CD14-positive monocyte (primary cell): ENCODE measurements around the gene ZNF133. TPM values are rescaled to one million over a fixed set of nuclear protein-coding genes. Genes with fewer than 3 reads are reported as not detected.

Experiments used
- DNase-seq, 3 donors: peaks; one replicate each; pipeline ENCODE4 v3.0.0-alpha.2; 2011 to 2022
- H2AFZ ChIP-seq: 2 replicates; pipeline ENCODE4 v1.6.0; 2012; ENCODE audit warnings: mild to moderate bottlenecking, low read depth, low read length, inconsistent platforms; ENCODE audit not compliant: insufficient read depth, poor library complexity, severe bottlenecking
- H3K27ac ChIP-seq, 2 donors: 1 replicate in 1 of 2; 2 replicates in 1 of 2; pipeline ENCODE4 v1.5.1; 2012 to 2013; ENCODE audit warnings: low read length in 2 of 2, control low read depth in 1 of 2, inconsistent platforms in 1 of 2, low read depth in 1 of 2, mild to moderate bottlenecking in 1 of 2
- H3K27me3 ChIP-seq, 2 donors: one replicate each; pipeline versions ENCODE4 v1.6.0 to v1.6.1; 2011 to 2013; ENCODE audit warnings: low read length in 2 of 2; ENCODE audit not compliant: control insufficient read depth in 2 of 2, insufficient read depth in 2 of 2
- H3K36me3 ChIP-seq, 2 donors: replicated peaks in 1 of 2; 1 replicate in 1 of 2; 2 replicates in 1 of 2; pipeline versions ENCODE4 v1.5.1 to v1.6.1; 2012 to 2013; ENCODE audit warnings: low read length in 2 of 2, control low read depth in 1 of 2, inconsistent platforms in 1 of 2, mild to moderate bottlenecking in 1 of 2; ENCODE audit not compliant: insufficient read depth in 2 of 2, control insufficient read depth in 1 of 2
- H3K4me1 ChIP-seq, 2 donors: 1 replicate in 1 of 2; 2 replicates in 1 of 2; pipeline versions ENCODE4 v1.5.1 to v1.6.1; 2012 to 2013; ENCODE audit warnings: low read length in 2 of 2, control low read depth in 1 of 2, inconsistent platforms in 1 of 2, mild to moderate bottlenecking in 1 of 2, moderate library complexity in 1 of 2; ENCODE audit not compliant: insufficient read depth in 2 of 2, control insufficient read depth in 1 of 2
- H3K4me2 ChIP-seq: replicated peaks from 2 replicates; pipeline ENCODE3; 2012; ENCODE audit warnings: low read length, moderate library complexity, mild to moderate bottlenecking; ENCODE audit not compliant: poor library complexity, severe bottlenecking; ENCODE audit errors: extremely low read depth
- H3K4me3 ChIP-seq, 3 experiments: fragments of 200-600 bp in 1 of 3; sonication (generic) in 1 of 3; replicated peaks in 1 of 3; 1 replicate in 2 of 3; 2 replicates in 1 of 3; pipeline ENCODE4 v1.5.1; 2011 to 2013; ENCODE audit warnings: low read length in 3 of 3, mild to moderate bottlenecking in 3 of 3, control low read depth in 2 of 3, low read depth in 2 of 3, inconsistent platforms in 1 of 3, moderate library complexity in 1 of 3
- H3K79me2 ChIP-seq: 2 replicates; pipeline ENCODE4 v1.6.0; 2012; ENCODE audit warnings: mild to moderate bottlenecking, control low read depth, inconsistent platforms, low read length, moderate library complexity; ENCODE audit not compliant: insufficient read depth
- H3K9ac ChIP-seq: 2 replicates; pipeline ENCODE4 v1.6.0; 2017; ENCODE audit warnings: low read length, mild to moderate bottlenecking; ENCODE audit not compliant: insufficient read depth, poor library complexity, severe bottlenecking
- H3K9me3 ChIP-seq, 2 donors: replicated peaks in 1 of 2; 1 replicate in 1 of 2; 2 replicates in 1 of 2; pipeline versions ENCODE4 v1.5.1 to v1.6.1; 2012 to 2013; ENCODE audit warnings: low read length in 2 of 2, control low read depth in 1 of 2; ENCODE audit not compliant: control insufficient read depth in 1 of 2, insufficient read depth in 1 of 2
- H4K20me1 ChIP-seq: 2 replicates; pipeline ENCODE4 v1.6.0; 2012; ENCODE audit warnings: mild to moderate bottlenecking, low read length, control low read depth, moderate library complexity; ENCODE audit not compliant: insufficient read depth
- H3K27ac Mint-ChIP-seq, 7 donors: one replicate each; pipeline ENCODE4 v1.8.0; 2020; ENCODE audit warnings: mild to moderate bottlenecking in 7 of 7, mixed read lengths in 7 of 7, moderate library complexity in 6 of 7, inconsistent platforms in 2 of 7
- H3K27me3 Mint-ChIP-seq, 3 donors: one replicate each; pipeline ENCODE4 v1.8.0; 2021 to 2022; ENCODE audit warnings: low read depth in 3 of 3, mild to moderate bottlenecking in 3 of 3, mixed read lengths in 3 of 3, moderate library complexity in 3 of 3, inconsistent platforms in 1 of 3
- H3K36me3 Mint-ChIP-seq, 2 donors: one replicate each; pipeline ENCODE4 v1.8.0; 2020; ENCODE audit warnings: mixed read lengths in 2 of 2, inconsistent platforms in 1 of 2, mild to moderate bottlenecking in 1 of 2
- H3K4me1 Mint-ChIP-seq: one replicate; pipeline ENCODE4 v1.8.0; 2020; ENCODE audit warnings: mild to moderate bottlenecking, mixed read lengths
- H3K4me3 Mint-ChIP-seq, 2 donors: one replicate each; pipeline ENCODE4 v1.8.0; 2020; ENCODE audit warnings: mild to moderate bottlenecking in 2 of 2, mixed read lengths in 2 of 2, moderate library complexity in 1 of 2
- H3K9me3 Mint-ChIP-seq, 7 donors: one replicate each; pipeline ENCODE4 v1.8.0; 2020 to 2022; ENCODE audit warnings: mixed read lengths in 7 of 7, mild to moderate bottlenecking in 6 of 7, moderate library complexity in 6 of 7, inconsistent platforms in 2 of 7
- WGBS: methylation state at CpG from one replicate; pipeline ENCODE4 v1.1.5; 2013; ENCODE audit warnings: missing lambda C conversion rate; ENCODE audit not compliant: insufficient coverage; 5-methylcytosine and 5-hydroxymethylcytosine counted together
- intact Hi-C, 2 donors: fragments of 100-400 bp; cut with micrococcal nuclease; formaldehyde crosslinking; loops; one replicate each; pipeline versions ENCODE4 v1.15.0 to v1.15.1; 2023
- polyA plus RNA-seq, 3 donors: library from polyadenylated mRNA; depleted of rRNA in 1 of 3; unstranded in 2 of 3; stranded (reverse) in 1 of 3; fragments of 300-500 nt in 2 of 3; fragments of >200 nt in 1 of 3; fragmentation: Illumina TruSeq in 2 of 3; gene quantifications; 1 replicate in 2 of 3; 2 replicates in 1 of 3; pipeline ENCODE4 v1.2.3, GENCODE V29; 2012 to 2021
- TF ChIP-seq, protein P1 (sequence below): fragments of 200-600 bp; IDR thresholded peaks from one replicate; pipeline ENCODE4 v1.8.0; 2022; ENCODE audit warnings: antibody characterized with exemption, mild to moderate bottlenecking

Gene ZNF133
- polyA plus RNA-seq, 3 donors = 1.7 to 9.7 (median 3.4) TPM

DNA sequence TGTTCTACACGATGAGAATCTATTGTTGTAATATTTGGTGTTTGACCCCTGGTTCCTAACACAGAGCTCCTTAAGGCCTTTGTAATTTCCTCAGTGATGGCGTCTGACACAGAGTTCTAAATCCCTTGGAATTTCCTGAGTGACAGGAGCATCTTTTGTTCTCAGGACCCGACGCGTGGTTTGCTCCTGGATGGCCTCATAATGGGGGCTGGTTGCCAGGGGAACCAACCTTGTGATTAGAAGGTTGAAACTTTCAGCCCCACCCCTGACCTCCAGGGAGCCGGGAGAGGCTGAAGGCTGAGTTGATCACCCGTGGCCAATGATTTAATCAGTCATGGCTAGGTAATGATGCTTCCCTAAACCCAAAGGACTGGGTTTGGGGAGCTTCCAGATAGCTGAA, 20.5 kb upstream of the ZNF133 start:
- H3K36me3 Mint-ChIP-seq = no peaks in the 10 kb centered on the region
- Histone ChIP-seq H3K4me1 (no peaks in the 10 kb centered on the region), H3K4me2 (no peak overlapping the region), H2AFZ (no peak overlapping the region), H3K4me3 (no peak overlapping the region), H3K27ac (no peak overlapping the region), H3K9ac (no peak overlapping the region), H3K79me2 (no peaks in the 10 kb centered on the region), H3K9me3 (no peaks in the 10 kb centered on the region), H3K36me3 (no peaks in the 10 kb centered on the region), H4K20me1 (no peaks in the 10 kb centered on the region), H3K27me3 (peaks cover 0 to 2% of the 10 kb centered on the region in 2 donors)
- peaks cover 7 to 16% (median 12%) of the 10 kb centered on the region in 3 donors for H3K27me3 Mint-ChIP-seq
- TF ChIP-seq, protein P1, sequence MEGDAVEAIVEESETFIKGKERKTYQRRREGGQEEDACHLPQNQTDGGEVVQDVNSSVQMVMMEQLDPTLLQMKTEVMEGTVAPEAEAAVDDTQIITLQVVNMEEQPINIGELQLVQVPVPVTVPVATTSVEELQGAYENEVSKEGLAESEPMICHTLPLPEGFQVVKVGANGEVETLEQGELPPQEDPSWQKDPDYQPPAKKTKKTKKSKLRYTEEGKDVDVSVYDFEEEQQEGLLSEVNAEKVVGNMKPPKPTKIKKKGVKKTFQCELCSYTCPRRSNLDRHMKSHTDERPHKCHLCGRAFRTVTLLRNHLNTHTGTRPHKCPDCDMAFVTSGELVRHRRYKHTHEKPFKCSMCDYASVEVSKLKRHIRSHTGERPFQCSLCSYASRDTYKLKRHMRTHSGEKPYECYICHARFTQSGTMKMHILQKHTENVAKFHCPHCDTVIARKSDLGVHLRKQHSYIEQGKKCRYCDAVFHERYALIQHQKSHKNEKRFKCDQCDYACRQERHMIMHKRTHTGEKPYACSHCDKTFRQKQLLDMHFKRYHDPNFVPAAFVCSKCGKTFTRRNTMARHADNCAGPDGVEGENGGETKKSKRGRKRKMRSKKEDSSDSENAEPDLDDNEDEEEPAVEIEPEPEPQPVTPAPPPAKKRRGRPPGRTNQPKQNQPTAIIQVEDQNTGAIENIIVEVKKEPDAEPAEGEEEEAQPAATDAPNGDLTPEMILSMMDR = no peak
- peaks cover 0 to 2% (median 0%) of the 10 kb centered on the region in 7 donors for H3K9me3 Mint-ChIP-seq
- no peak for DNase-seq
- H3K4me3 Mint-ChIP-seq = no peak overlapping the region
- WGBS = 51% methylated on average over 3 of the region's 7 CpGs
- H3K4me1 Mint-ChIP-seq = no peaks in the 10 kb centered on the region
- H3K27ac Mint-ChIP-seq = no peak overlapping the region
- intact Hi-C loops = no loop called here

DNA sequence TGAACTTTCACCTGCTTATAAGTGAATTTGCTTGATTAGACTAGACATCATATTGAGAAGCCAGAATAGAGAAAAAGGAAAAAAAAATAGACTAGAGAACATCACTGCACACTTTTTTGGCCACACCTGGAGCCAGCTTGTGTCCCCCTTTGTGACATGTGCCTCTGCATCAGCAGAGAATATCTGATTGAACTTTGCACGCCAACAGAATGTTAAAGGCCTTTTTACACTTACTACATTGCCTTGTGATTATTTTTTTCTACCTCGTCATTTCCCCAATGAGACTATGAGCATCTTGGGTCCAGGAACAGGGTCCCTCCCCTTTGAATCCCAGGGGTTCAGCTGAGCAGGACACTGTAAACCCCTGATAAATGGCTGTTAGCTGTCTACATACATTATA, 17.2 kb upstream of the ZNF133 start:
- H3K27ac ChIP-seq = no peak overlapping the region
- no peaks in the 10 kb centered on the region for H3K4me1 ChIP-seq
- peaks cover 0 to 2% (median 0%) of the 10 kb centered on the region in 7 donors for H3K9me3 Mint-ChIP-seq
- 100% methylated on average over 2 of the region's 2 CpGs for WGBS
- H3K9me3 ChIP-seq = no peaks in the 10 kb centered on the region
- peaks cover 2 to 3% of the 10 kb centered on the region in 2 donors for H3K27me3 ChIP-seq
- no peaks in the 10 kb centered on the region for H3K79me2 ChIP-seq
- H3K36me3 ChIP-seq = no peaks in the 10 kb centered on the region
- peaks cover 12 to 22% (median 15%) of the 10 kb centered on the region in 3 donors for H3K27me3 Mint-ChIP-seq
- H4K20me1 ChIP-seq = no peaks in the 10 kb centered on the region
- no peak overlapping the region for H3K4me2 ChIP-seq
- no peak overlapping the region for H3K4me3 Mint-ChIP-seq
- H3K4me1 Mint-ChIP-seq = no peaks in the 10 kb centered on the region
- H3K9ac ChIP-seq = no peak overlapping the region
- no peak overlapping the region for H2AFZ ChIP-seq
- TF ChIP-seq, protein P1 = no peak
- intact Hi-C loops = loop anchor here in 1 of 2 donors (10.0 kb wide), 1 partner anchor 766 kb away; no protein-coding TSS in a partner anchor
- no peak for DNase-seq
- no peak overlapping the region for H3K4me3 ChIP-seq
- no peaks in the 10 kb centered on the region for H3K36me3 Mint-ChIP-seq
- no peak overlapping the region for H3K27ac Mint-ChIP-seq
